NCI-H1417 (cell line): ENCODE data around the gene ERLIN1.

Experiments
- DNase-seq, 3 experiments: peaks; one replicate each; lab custom pipeline; 2025; lab: John Stamatoyannopoulos, UW

The ERLIN1 gene

DNA sequence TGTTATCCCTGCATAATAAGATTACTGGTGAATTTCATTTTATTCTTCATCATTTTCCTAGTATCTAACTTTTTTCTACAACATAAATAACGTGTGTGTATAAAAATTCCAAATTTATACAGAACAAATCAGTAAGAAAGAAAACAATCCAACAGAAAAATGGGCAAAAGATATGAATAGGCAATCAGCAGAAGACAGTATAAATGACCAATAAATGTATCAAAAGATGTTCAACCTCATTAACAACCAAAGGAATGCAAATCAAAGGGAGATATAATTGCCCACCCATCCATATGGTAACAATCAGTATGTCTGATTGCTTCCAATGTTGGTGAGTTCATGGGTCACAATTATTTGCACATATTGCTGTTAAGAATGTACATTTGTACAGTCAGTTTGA lies 13.5 kb downstream of the ERLIN1 start:
- DNase-seq = no peak

DNA sequence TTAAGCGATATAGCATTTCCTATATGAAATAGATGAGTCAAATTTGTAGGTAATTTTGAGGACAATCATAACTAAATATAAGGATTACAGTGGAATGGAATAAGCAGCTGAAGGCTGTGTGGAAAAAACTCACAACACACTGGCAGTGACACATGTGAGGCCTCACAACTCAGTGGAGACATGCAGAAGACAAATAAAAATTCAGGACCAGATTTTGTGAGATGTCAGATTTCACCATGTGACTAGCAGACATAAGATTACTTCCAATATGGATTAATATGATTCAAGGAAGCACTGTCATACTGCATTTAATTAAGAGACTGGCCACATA lies 17.6 kb downstream of the ERLIN1 start:
- DNase-seq = no peak

DNA sequence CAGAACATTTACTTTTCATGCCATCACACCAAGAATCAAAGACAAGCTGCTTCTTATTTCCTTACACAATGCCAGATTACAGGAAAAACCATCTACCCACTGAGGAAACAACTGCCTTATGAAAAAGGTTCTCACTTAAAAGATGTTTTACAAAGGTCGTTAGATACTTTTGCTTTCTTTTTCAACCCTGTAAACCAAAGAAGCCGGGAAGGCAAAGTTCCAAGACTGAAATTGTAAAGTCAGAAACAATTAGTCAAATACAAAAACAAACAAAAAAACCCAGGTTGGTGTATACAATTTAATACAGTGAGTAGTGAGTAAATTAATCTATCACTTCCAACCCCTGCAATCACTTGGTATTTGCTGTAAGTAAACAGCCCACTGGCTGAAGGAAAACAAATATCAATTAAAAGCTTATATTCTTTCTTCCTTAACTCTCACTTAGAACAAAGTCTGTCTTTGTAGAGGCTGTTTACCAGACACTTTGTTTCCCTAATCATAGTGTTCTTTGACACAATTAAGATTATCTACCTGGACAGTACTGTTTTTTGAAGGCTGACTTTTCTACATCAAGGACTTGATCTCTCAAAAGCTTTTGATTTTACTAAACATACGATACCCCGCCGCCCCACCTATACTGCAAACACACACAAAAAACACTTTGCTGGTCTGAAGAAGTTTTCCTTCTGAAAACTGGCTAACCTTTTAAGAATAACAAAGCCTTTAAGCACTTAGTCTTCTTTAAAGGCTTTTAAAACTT lies 18.1 kb downstream of the ERLIN1 start:
- DNase-seq = peak in 1 of 3 experiments; percentile 12

DNA sequence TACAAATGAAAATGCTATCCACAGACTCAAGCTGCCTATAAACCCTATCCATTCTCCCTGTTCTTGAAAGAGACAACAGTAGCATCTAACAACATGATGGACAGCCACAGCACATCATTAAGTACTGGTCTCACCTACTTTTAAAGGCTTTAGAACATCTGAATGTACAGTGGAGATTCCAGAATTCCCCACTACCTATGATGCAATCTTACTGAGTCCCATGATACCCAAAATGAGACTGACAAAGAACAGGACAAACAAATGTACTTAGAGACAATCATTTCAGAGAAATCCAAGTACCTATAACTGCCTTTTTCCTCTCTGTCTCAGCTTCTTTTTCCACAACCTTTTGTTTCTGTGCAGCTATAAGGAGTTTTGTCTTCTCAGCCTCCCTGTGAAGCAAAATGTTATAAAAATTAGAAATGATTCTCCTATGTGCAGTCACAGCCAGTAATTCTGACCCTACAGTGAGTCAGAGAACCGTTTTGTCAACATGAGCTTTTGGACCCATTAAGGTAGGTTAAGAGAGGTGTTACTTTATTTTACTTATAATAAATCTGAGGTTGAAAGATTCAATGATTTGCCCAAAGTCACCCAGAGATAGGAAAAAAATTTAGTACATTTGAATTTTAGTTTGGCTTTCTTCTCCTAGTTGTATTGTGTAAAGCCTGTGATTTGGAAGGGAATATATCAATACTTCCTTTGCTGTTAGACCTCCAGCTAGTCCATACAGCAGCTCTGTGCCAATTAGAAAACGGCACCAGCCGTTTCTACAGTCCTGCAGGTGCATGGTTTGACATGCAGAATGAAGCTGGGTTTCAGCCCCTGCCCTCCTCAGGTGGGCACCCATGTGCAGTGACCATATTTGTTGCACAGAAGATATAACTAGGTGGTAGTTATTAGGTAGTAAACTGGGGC lies 21.9 kb downstream of the ERLIN1 start:
- DNase-seq = no peak

DNA sequence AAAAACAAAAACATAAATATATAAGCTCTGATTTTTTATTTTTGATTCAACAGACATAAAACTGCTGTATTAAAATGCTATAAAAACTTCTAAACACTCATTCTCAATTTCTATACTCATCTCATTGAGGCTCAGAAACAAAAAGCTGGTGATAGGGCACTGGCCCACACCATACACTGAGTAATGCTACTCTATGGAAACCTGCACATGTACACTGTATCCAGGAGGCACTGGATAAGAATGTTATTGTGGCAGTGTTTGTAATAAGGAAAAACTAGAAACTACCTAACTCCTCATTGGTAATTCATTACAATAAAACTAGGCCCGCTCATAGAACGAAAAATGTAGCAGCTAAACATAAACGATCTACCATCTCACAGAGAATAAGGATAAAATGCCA lies 23.1 kb downstream of the ERLIN1 start:
- no peak for DNase-seq

DNA sequence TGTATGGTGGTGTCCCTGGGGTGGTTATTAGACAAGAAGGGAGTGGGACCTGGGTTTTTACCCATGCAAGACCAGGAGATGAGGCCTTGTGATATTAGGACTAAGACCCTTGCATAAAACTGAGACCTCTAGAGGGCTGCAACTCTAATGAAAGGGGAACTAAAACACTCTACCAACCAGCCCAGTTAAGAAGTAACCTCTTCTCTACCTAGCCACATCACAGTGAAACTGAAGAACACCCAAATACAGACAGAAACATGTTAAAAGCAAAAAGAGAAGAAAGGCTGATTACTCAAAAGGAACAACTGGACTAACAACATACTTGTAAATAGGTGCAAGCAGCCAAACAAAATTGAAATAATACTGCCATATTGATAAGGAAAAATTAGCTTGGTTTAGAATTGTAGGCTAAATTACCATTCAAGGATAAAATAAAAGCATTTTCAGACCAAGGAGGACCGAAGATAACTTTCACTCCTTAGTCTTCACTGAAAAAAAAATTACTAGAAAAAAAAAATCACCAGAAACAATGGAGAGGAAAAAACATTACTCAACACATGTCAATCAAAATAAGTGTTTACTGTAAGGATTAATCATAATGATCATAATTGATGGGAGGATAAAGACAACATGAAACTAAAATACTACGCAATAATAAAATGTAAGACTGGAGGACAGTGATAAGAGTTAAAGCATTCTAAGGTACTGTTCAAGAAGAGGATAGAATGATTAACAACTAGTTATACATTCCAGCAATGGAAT lies 27.6 kb downstream of the ERLIN1 start:
- no peak for DNase-seq

DNA sequence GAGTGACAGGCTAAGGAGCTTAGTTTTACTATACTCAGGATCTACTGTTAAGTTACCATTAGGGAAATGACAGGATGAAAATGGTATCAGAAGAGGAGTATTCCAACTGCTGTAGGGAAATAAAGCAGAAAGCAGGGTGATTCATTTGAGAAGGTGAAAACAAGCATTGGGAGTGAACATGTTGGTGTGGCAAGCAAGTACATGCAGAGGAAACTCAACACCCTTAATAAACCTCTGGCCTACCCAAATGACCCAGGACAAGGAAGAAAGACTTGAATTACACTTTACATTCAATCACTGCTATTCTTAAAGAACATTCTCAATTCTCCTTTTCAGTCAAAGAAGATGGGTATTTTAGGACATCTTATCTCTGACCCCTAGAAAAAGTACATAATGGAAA lies 28.7 kb downstream of the ERLIN1 start:
- no peak for DNase-seq

DNA sequence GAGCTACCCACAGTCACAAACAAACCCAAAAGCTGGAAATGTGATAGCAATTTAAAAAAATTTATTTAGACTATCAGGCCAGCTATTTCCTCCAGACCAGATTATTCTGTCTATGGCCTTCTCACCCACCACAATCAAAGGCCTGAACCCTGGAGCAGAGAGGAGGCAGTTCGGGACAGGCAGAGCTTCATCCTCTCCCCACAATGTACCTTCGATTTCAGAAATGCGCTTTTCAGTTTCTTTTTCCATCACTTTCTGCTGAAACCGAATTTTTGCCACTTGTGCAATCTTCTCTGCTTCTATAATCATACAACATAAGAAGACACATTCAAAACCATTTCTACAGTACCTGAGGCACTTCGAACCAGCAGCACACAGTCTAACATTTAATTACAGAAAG lies 29.9 kb downstream of the ERLIN1 start:
- no peak for DNase-seq

DNA sequence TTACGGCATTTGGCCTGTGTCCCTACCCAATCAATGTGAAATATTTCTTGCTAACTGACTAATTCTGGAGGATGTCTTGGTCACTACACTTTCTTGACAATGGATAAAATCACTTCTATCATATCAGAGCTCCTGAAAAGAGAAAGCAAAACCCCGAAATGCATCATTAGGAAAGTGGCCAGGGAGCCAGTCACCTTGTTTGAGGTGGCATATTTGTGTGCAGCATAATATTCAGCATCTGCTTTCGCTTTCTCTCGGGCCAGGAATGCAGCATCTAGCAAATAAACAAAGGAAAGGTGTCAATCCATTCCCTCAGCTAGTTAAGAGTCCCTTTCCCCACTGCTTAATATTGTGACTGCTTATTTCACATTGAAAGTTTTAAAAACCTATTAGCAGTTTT lies 31.2 kb downstream of the ERLIN1 start:
- DNase-seq = no peak

DNA sequence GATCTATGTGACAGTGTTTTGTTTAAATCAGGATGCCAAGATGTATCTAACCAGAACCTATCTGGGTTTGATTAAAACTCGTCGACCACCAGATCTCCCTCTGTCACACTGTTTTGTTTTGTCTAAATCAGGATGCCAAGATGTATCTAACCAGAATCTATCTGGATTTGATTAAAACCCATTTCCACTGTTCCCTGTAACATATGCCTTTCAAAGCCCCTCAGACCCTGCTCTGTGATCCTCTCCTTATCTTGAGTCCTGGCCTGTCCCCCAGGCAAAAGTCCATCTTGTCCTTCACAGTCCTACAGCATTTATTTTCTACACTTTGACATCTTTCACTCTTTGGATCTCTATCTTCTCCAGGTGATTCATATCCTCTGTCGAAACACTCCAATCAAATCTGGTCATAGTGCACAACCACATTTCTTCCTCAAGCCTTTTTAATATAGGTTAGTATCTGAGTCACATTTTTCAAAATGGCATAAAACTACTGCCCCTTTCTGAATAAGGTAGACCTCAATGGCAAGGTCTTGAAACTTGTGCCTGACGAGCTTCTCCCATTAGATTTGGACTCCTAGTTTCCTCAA lies 32.5 kb downstream of the ERLIN1 start:
- no peak for DNase-seq

DNA sequence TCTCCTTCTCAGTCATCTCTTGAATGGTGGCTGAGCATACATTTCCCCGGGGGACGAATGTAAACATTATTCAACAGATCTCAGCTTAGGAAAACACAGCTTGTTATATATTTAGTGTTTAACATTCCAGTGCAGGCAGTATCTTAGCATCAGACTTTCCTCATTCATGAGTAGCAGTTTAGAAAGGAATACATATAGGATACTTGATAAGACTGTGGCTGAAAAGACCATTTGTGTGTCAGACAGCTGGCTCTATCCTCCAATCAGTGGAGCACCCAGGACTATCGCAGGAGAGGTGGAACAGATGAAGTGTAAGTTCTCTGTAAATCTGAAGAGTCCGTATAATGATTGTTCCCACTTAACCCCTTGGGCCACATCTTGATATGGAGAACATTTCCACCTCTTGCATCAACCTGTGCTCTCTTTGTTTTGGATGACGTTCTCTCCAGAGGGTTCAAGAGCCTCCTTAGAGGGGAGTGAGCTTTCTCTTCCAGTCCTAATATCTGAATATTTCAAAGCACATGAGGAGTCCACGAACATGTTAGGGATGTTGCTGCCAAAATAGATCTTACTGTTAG lies 34.0 kb downstream of the ERLIN1 start:
- no peak for DNase-seq

DNA sequence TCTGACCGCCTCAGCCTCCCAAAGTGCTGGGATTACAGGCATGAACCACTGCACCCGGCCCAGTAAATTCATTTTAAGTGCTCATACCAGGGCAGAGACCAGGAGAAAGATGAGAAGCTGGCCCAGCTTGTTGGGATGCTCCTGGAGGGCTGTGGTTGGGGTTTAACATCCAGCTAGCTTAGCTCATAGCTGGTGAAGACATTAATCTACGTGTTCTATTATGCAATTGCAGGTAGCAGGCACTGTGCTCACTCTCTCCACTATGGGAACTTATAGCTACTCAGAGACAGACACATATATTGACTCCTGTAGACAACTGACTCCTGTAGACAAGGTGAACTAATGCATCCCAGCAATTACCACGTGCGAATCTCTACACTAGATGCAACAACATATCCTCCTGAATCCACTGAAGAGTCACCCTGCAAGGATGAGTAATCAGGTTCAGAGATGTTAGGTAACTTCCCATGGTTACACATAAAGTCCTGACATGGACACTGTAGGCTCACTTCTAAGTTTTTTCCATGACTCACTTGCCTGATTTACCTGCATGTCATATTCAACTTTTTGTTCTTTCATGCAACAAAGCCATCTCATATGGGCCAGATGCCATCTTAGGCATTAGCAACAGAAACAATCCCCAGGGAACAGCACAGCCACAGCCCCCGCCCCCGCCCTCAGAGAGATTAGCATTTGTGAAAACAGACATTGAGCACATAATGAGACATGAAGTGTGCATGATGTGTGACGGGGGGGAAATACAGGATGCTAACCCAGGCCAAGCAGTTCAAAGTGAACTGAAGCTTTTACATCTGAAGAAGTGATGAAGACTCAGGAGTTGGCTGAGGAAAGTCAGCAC lies 37.2 kb downstream of the ERLIN1 start:
- no peak for DNase-seq

DNA sequence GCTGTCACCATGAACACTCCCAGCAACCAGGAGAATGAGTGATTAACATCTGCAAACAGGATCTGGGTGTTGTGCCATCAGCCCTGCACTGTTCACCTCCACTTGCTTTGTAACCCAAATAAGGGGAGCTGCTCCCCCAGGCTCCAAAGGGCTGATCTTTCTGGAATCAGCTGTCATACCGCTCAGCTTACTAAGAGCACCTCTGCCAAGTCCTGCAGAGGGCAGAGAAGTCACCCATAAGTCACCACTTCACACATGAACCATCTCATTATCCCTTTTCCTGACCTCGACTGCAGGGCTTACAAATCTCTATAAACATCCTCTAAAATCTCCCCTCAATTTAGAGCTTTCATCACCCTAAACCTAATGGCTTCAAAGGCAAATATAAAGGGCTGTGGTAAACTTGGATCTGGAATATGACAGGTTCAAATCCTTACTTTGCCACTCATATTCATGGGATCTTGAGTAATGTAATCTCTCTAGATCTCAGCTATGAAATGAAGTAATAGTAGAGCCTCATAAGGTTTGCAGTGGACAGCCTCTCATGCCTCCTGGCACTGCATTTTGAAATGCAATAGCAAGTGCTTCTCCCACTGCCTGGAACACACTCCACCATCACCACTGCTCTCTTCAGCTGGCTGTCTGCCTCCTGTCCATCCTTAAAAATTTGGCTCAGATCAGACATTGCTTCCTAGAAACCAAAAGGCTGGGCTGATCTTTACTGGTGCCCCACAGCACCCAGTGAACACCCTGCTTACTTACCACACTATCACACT lies 38.8 kb downstream of the ERLIN1 start:
- no peak for DNase-seq

DNA sequence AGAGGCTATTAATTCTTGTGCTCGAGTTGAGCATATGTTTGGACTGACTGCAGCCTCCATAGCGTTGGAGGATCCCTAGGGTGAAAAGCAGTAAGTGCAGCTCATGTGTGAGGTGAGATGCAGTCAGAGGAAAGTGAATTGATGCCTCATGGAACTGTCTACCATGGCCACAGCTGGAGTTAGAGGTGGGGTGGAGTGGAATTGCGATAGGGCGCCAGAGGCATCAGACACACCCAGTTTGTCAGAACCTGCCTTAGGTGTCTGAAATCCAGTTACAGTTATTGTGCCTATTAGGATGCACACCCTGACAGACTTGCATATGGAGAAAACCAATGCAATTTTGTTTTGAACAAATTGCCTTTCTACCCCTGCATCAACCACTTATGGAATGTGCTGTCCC lies 39.4 kb downstream of the ERLIN1 start:
- no peak for DNase-seq

DNA sequence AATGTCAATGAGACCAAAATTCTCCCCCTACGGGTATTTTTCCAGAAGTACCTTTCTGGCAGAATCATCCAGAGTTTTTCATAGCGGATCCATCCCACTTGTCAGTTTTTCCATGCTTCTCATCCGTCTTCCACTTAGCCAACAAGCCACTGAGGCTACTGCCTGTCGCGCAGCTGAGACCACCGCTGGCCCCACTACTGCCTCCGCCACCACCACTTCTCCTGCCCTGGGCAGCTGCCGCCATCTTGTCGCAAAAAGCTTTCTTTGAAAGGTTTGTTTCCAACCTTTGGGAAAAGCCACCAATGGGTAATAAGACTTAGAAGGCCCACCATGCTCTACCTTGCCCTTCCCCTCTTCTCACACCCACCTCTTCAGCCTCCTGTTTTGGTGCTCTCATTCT lies 42.1 kb downstream of the ERLIN1 start:
- DNase-seq = no peak

DNA sequence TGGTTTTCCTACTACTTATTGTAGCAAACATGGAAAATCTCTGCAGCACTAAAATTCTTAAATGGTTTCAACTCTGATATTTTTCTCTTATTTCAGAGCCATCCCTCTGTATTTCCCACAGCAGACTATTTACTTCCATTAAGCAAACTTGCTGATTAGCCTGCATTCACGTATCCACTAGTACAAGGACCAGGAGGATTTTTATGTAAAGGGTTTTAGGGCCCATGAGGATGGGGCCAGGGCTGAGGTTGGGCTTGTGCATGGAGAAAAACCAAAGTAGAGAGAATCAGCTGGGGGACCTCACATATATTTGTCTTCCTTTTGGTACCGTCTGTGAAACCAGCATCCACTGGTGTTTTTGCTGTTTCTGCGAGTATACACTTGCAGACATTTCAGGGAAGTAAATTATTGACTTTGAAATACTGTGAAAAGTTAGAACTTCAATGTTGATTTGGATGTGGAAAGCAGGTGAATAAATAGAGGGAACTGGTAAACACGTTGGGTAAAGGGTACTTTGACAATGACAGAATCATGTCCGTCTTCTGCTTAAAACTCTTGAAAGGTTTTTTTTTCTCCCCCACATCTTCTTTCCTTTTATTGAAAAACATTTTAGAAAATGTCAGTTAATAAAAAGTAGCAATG lies 44.3 kb downstream of the ERLIN1 start:
- no peak for DNase-seq

DNA sequence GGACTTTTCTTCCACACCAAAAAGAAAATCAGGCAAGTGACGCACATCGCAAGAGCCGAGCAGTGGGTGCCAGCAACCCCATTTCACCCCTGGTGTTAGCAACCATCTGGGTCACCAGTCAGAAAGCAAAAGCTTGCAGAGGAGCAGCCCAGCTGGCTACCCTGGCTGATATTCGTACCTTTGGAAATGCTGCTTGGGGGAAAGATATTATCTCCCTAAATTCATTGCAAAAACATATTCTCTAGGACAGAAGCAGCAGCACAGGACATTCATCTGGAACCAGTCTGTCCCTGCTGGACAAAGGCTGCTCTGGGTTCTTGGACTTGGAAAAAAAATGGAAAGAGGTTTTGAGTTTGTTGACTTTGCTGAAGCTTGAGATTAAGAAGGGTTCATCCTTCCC lies 45.8 kb downstream of the ERLIN1 start:
- no peak for DNase-seq

DNA sequence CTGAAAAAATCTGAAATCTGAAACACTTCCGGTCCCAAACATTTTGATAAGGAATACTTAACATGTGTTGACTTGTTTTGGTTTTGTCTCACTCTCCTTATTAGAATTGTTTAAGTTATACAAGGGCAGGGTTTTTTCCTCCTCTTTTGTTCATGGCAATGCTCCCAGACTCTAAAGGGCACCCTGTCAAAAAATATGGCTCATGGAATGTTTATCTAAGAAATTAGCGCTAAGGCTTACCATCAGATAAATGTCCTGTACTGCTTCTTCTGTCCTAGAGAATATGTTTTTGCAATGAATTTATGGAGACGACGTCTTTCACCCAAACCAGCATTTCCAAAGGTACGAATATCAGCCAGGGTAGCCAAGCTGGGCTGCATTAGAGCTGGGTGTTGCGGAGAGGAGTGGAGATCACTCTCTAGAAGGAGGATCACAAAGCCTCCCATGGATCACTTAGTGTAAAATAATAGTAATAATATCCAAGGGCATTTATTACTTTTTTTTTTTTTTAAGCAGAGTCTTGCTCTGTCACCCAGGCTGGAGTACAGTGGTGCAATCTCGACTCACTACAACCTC lies 46.8 kb downstream of the ERLIN1 start:
- DNase-seq = no peak

DNA sequence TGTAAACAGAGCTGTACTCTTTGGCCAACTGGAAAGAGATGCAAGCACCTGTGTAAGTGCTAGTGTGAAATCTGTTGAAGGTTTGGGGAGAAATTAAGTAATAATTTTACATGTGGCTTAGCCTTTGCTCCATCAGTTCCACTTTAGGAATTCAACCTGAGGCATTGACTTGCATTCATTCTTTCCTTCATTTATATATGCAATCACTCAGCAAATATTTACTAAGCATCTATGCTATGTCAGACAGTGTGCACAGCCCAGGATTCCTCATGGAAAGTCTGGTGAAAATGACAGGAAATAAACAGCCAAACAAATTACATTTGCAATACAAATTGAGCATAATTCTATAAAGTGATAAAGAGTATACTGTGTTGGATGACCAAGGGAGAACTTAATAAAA lies 50.3 kb downstream of the ERLIN1 start:
- no peak for DNase-seq
